ENCODE measurements around the gene TMSB15A.
"Not testable (repeated sequence)": the region's sequence is repeated elsewhere in the genome, so short reads cannot be mapped to it uniquely, and the experiment has no call there.

The TMSB15A gene

DNA sequence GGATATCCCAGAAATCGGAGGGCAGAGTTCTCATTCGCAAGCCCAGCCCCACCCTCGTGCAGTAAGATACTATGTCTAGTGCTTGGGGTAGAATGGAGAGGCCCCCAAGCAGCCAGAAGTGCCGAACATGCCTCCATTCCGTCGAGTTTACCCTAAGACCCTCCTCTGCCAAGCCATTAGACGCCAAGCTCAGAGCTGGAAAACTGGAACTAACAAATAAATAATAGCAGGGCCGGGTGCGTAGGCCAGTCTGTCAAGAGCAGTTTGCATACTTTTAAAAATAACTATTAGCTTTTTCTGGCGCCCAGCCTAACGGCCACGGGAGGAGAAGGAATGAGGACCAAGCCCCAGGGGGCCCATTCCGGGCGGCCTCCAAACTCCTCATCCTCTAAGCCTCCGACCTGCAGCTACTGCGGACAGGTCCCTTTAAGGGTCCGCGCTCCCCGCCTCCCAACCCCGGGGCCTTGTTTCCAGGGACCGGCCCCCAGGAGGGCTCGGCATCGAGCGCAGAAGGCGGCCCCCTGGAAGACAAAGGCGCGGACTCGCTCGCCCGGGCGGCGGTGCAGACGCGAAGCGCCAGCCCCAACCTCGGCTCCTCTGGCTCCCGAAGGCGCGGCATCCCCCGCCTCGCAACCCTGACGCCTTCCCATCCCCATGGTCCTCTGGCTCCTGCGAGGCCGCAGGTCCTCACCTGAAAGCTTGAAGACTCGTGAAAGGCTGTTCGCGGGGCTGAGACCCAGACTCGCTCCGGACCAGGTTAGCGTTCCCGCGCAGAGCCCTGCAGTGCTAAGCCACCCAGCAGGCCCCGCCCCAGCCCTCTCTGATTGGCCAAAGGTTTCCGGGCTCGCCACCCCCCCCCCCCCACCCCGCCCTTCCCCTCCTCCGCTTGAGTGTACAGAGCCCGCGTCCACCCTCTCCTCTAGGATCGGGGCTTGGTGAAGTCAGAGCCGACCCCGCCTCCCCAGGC, at the start of gene TMSB15A:
TSS of gene TMSB15A (minus strand) at position 765 of the 967 bp plus-strand sequence.
- in situ Hi-C loops (cut with MboI; ENCODE audit: low sequenced_read_pairs) = no loop called here

DNA sequence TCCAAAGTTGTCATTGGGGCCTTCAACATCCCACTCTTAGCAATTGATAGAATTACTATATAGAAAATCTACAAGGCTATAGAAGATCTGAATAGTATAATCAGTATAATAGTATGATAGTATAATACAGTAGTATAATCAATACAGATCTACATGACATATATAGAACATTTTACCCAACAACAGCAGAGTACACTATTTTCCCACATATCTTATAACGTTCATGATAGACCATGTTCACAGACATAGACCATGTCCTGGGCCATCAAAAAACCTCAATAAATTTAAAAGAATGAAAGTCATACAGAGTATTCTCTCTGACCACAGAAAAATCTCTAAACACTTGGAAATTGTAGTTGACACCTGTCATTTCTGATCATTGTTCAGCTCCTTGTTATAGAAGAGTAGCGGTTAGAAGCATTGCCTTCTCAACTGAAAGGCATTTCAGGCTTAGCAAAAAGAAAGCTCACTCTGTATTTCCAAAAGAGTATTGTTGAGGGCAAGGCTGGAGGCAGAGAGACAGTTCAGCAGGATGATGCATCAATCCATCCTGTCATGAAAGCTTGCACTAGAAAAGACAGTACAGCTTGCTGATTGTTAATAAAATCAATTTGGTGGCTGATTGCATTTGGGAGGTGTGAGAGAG, 44.0 kb upstream of the TMSB15A start:
- in situ Hi-C loops (cut with MboI; ENCODE audit: low sequenced_read_pairs) = no loop called here

DNA sequence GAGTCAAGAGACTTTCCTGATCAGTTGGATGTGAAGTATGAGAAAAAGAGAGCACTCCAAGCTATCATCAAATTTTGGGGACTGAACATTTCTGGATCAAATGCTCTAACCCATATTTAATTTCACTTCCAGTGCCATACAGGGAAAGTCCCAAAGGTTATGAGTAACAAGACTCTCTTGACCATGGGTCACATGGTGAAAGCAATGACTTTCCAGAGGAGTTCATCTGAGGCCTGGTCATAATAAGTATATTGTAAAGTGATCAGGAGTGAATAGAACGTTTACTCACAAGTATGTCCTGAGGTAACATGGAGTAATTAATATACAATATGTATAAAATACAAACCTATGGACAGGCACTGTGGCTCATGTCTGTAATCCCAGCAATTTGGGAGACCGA, 42.1 kb upstream of the TMSB15A start:
- in situ Hi-C loops (cut with MboI; ENCODE audit: low sequenced_read_pairs) = no loop called here

DNA sequence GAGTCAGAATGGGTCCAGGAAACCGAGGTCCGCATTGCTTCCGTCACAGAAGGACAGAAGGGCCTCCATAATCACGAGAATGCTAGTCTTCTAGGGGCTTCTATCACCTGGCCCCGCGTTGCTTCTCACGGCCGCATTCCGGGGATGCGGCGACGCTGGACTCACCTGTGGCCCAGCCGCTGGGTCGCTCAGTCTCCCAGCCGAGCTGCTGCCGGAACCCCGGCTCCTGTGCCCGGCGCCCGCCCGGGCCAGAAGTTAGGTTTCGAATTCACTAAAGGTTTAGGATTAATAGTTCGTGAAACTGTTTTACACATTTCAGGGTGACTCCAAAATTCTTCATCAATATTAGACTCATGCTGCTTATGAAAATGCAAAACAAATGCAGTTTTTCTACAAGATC, 31.7 kb upstream of the TMSB15A start:
- in situ Hi-C loops (cut with MboI; ENCODE audit: low sequenced_read_pairs) = loop anchor here (25.0 kb wide), 1 partner anchor 386 kb away; the partner anchor contains the start of gene BEX5

DNA sequence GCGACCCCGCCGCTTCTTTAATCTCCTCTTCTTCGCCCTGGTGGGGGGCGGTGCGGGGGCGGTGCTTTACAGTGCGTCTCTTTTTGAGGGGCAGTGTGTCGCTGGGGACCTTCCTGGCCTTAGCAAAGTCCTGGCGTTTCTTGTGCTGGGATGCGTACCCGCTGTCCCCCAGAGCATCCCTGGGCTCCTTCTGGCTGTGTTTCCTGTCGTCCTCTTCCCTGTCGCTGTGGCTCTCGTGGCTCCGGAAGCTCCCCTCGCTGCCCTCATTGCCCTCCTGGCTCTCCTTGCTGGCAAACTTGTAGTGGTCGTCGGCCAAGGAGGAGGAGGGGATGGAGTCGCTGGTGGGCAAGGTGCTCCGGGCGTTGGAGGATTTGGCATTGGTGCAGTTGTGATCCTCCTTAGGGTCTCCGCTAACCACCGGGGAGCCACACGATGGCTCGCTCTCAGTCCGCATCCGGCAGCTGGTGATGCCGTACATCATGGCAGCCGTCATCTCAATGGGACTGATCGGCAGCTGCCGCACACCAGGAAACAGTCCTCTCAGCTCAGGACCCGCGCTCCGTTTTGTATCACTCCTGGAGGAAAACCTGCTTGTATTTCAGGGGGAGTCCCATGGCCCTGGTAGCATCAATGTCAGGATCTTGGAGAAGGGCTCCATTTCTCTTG, 30.4 kb upstream of the TMSB15A start:
- in situ Hi-C loops (cut with MboI; ENCODE audit: low sequenced_read_pairs) = loop anchor here (25.0 kb wide), 1 partner anchor 385 kb away; the partner anchor contains the start of gene BEX5

DNA sequence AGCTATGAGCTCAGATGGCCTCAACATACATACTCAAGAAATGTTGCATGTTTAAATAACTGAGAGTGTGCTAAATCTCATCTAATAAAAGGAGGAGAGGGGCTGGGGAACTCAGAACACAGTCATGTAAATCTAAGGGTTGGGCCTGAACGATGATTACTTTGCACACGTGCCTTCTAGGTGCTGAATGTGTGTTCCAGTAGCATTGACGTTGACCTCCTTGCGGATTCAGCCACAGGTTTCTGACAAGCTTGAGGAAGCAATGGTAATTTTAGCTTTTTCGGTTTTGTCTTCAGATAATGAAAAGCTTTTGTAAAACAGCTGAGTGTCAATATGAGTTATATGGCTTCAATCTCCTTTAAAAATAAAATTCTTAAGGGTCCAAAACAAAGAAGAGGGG, 29.6 kb upstream of the TMSB15A start:
- in situ Hi-C loops (cut with MboI; ENCODE audit: low sequenced_read_pairs) = loop anchor here (25.0 kb wide), 1 partner anchor 384 kb away; the partner anchor contains the start of gene BEX5

DNA sequence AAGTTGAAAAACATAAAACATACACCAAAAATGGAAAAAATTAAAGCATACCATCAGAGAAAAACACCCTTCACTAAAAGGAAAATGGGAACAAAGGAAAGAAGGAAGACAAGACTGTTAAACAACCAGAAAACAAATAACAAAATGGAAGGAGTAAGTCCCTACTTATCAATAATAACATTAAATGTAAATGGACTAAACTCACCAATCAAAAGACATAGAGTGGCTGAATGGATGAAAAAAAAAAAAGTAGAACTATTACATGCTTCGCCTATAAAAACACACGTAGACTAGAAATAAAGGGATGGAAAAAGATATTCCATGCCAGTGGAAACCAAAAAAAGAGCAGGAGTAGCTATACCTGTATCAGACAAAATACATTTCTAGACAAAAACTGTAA, 19.4 kb upstream of the TMSB15A start:
- in situ Hi-C loops (cut with MboI; ENCODE audit: low sequenced_read_pairs) = loop anchor here (25.0 kb wide), 1 partner anchor 374 kb away; the partner anchor contains the start of gene BEX5

DNA sequence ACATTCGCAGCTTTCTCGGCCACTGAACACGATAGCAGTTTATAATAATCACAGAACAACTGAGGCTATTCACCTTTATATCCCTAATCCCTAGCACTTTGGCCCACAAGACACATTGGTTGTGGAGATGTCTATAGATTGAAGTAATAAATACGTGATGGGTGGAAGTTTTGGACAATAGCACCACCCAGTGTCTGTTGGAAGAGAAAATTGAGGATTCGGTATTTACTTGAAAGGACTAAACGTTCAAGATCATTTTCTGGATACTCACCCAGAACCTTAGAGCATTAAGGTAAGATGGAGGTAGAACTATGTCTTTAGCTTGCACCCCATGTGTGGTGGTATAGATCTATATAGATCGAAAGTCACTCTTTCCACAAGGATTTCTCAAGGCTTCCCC, 787 bp upstream of the TMSB15A start:
- in situ Hi-C loops (cut with MboI; ENCODE audit: low sequenced_read_pairs) = no loop called here

DNA sequence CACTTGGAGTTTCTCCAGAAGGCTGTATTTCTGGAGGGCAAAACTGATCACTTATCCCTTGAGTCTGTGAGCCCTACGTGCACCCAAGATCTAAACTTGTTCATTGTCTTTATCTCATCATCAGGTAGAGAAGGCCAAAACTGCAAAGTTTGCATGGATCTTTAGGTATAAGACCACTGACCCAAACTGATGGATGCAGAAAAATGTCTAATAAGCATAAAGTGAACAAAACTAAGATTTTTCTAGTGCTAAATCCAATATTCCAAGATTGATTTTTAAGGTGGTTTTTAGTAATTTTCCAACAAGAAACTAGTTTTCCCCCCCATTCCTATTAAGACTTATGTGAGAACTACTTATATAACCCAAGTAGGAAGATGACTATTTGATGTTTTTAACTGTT, 2.0 kb downstream of the TMSB15A start:
- in situ Hi-C loops (cut with MboI; ENCODE audit: low sequenced_read_pairs) = no loop called here

DNA sequence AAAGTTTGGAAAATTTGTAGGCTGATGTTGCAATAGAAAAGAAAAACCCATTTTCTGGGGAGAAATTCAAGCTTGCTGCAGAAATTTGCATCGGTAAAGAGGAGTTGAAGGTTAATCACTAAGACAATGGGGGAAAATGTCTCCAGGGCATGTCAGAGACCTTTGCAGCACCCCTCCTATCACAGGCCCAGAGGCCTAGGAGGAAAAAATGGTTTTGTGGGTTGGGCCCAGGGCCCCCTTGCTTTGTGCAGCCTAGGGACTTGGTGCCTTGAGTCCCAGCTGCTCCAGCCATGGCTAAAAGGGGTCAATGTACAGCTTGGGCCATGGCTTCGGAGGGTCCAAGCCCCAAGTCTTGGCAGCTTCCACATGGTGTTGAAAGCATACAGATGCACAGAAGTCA, 17.8 kb downstream of the TMSB15A start:
- in situ Hi-C loops (cut with MboI; ENCODE audit: low sequenced_read_pairs) = no loop called here

DNA sequence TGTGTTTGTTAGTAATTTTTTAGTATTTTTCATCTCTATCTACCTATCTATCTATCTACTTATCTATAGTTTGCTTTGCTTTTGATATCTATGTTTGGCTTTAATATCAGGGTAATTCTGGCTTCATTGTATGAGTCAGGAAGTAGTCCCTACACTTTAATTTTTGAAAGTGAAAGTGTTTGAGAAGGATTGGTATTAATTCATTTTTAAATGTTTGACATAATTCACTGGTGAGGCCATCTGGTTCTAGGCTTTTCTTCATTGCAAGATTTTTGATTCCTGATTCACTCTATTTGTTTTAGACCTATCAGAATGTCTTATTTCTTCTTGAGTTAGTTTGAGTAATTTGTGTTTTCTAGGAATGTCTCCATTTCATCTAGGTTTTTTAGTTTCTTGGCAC, 24.8 kb downstream of the TMSB15A start:
- in situ Hi-C loops (cut with MboI; ENCODE audit: low sequenced_read_pairs) = no loop called here

DNA sequence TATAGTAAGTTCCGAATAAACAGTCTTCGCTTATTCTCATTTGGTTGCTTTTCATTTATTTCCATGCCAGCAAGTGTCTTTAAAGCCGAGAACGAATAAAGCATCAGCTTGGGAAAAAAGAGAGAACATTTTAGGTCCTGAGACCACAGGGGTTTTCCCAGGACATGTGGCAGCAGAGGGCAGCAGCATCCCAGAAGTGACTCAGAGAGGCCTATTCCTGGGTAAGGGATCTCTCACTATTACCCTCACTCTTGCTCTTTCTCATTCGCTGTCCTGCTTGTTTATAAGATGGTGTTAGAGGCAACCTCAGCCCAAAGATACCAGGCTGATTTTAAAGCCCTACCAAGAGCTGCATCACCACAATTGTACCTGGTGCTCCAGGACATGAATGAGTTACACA, 37.8 kb downstream of the TMSB15A start:
- in situ Hi-C loops (cut with MboI; ENCODE audit: low sequenced_read_pairs) = not testable (repeated sequence)

DNA sequence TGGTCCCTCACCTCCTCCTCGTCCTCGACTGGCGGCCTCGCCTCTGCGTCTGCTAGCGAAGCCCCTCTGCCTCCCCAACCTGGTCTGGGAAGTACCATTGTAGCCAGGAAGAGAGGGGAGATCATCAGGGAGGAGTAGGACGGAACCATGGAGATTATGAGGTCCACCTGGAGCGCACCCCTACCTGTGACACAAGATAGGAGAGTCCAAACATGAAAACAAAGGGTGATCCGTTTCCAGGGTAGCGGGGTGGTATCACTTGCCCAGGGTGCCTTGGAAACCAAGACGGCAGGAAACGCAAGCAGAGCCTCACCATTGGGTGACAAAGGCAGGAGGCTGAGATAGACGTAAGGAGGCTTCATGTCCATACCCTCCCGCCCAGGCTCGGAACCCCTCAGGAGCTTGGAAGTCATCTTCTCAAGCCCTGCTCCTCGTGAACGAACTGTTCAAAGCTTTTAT, 44.7 kb downstream of the TMSB15A start, which contains the start of gene TCP11X2:
TSS of gene TCP11X2 (minus strand) at position 51 of the 459 bp plus-strand sequence.
- in situ Hi-C loops (cut with MboI; ENCODE audit: low sequenced_read_pairs) = not testable (repeated sequence)

DNA sequence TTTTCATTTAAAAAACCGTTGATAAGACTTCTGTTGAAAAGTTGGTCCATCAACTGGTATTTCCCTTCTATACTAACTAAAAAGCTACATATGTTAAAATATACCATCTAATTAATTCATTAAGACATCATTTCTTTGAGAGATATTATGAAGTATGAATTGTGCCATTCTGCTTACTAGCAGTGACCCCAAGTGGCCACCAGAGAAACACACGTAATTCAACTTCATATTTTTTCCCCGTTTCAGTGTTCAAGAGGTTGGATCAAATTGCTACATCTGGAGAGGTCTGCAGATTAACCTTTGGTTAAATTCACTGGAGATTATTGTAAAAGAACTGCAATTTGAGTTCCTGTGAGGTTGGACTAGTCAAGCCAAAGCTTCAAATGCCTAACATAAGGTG, 46.3 kb downstream of the TMSB15A start:
- in situ Hi-C loops (cut with MboI; ENCODE audit: low sequenced_read_pairs) = not testable (repeated sequence)

All from HL-60/S4 (cell line).